ENCODE measurements around the gene PRTG.

DNA sequence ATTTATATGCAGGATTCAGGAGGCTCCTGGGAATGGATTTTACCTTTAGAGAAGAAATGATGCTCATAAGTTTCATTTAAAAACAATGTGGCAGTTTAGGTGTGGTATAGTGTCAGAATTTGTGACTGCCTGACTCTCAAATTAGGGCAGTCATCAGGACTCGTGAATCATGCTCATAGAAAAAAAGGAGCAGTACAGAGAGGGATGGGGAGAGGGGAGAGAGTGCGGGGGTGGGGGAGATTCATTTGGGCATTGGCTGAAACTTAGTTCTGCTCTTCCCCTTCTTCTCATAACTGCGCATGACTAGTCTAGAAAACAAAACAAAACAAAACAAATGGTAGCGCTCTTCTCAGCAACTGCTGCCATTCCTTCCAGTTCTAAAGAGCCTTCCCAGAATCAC is 44.3 kb downstream of the PRTG start:
- no peak for TF ChIP-seq EZH2 (IDR thresholded peaks at IDR 0.05; ENCODE audit: insufficient read depth, poor library complexity, severe bottlenecking)
- TF ChIP-seq EZH2phosphoT487 (IDR thresholded peaks at IDR 0.05; ENCODE audit: insufficient read depth, low read depth), result no peak

All from GM23248 (cell line).